A549 (cell line): Measurements from ENCODE around the gene RAB3GAP2. TPM values are rescaled to one million over a fixed set of nuclear protein-coding genes. Genes with fewer than 3 reads are reported as not detected.
A peak's percentile ranks its signal among the peaks of the same experiment; 100 is the strongest.

ENCODE experiments used
- ATAC-seq, 2 experiments: fragments of 200-7000 bp in 1 of 2; fragments of >200 bp in 1 of 2; cut with Nextera tagmentation in 1 of 2; cut with Tn5 transposase in 1 of 2; 3 replicates each; pipeline versions ENCODE4 v1.8.0 to v1.9.1; 2018 to 2020; ENCODE audit warnings: mild to moderate bottlenecking in 1 of 2, moderate library complexity in 1 of 2
- CTCF ChIA-PET: fragments of 300-600 bp; sonication (Branson Sonifier 250); formaldehyde crosslinking; extraction: SDS; loops from one replicate; lab custom pipeline; 2021; ENCODE audit warnings: antibody characterized with exemption, inconsistent platforms; lab: Yijun Ruan, JAX
- POLR2A ChIA-PET: fragments of 350-600 bp; formaldehyde crosslinking; extraction: SDS; loops from one replicate; lab custom pipeline; 2021; ENCODE audit warnings: antibody characterized with exemption, inconsistent platforms; lab: Yijun Ruan, JAX
- DNase-seq, 2 experiments: peaks; one replicate each; pipeline versions ENCODE4 v3.0.0 to v3.0.0-alpha.2; 2011 to 2016; ENCODE audit warnings: low read depth in 1 of 2, low spot score in 1 of 2
- FAIRE-seq: peaks from 2 replicates; lab custom pipeline; 2011; peaks lifted over from hg19 to GRCh38; lab: Jason Lieb, UNC
- H3K27ac ChIP-seq, 2 experiments: fragments of >200 bp; sonication (Bioruptor Twin); formaldehyde crosslinking; 3 replicates each; pipeline ENCODE4 v1.5.1; 2016 to 2017
- H3K4me1 ChIP-seq: fragments of >200 bp; sonication (Bioruptor Twin); formaldehyde crosslinking; 3 replicates; pipeline ENCODE4 v1.6.1; 2016
- H3K4me2 ChIP-seq: fragments of >200 bp; sonication (Bioruptor Twin); formaldehyde crosslinking; 3 replicates; pipeline ENCODE4 v1.6.1; 2016
- H3K4me3 ChIP-seq: fragments of >200 bp; sonication (Bioruptor Twin); formaldehyde crosslinking; 3 replicates; pipeline ENCODE4 v1.5.1; 2016
- H3K9me3 ChIP-seq: fragments of >200 bp; sonication (Bioruptor Twin); formaldehyde crosslinking; 3 replicates; pipeline ENCODE4 v1.6.1; 2016
- ATOH8 ChIP-seq: fragments of 250-450 bp; sonication (Bioruptor Pico); IDR thresholded peaks from 2 replicates; pipeline ENCODE4 v1.5.0; 2020; ENCODE audit warnings: low read depth, mild to moderate bottlenecking, moderate library complexity
- BHLHE40 ChIP-seq: IDR thresholded peaks from 2 replicates; pipeline ENCODE4 v1.6.1; 2012; ENCODE audit warnings: low read depth, low read length, inconsistent platforms
- CBX2 ChIP-seq: fragments of 200-600 bp; sonication (generic); IDR thresholded peaks from 2 replicates; pipeline ENCODE4 v1.6.1; 2016; ENCODE audit warnings: low read depth, mild to moderate bottlenecking, borderline replicate concordance
- CBX8 ChIP-seq: fragments of 200-600 bp; sonication (generic); IDR thresholded peaks from 2 replicates; pipeline ENCODE4 v1.6.1; 2016
- CEBPB ChIP-seq, 2 experiments: fragments of >200 bp in 1 of 2; sonication (Bioruptor Twin) in 1 of 2; formaldehyde crosslinking in 1 of 2; IDR thresholded peaks; 2 replicates each; pipeline ENCODE4 v1.6.1; 2012 to 2016
- CTCF ChIP-seq: fragments of >200 bp; sonication (Bioruptor Twin); formaldehyde crosslinking; IDR thresholded peaks from 3 replicates; pipeline ENCODE4 v1.5.1; 2016
- ESRRA ChIP-seq: fragments of 150-350 bp; IDR thresholded peaks from 2 replicates; pipeline ENCODE4 v1.6.1; 2014; ENCODE audit warnings: mild to moderate bottlenecking, low read length, borderline replicate concordance
- FOXS1 ChIP-seq: fragments of 250-450 bp; sonication (Bioruptor Pico); IDR thresholded peaks from 2 replicates; pipeline ENCODE4 v1.5.0; 2020; ENCODE audit warnings: mild to moderate bottlenecking, moderate library complexity
- HDAC2 ChIP-seq: fragments of 200-600 bp; sonication (generic); IDR thresholded peaks from 2 replicates; pipeline ENCODE4 v1.6.1; 2016
- HES2 ChIP-seq: fragments of >200 bp; sonication (Bioruptor Twin); formaldehyde crosslinking; IDR thresholded peaks from 2 replicates; pipeline ENCODE4 v1.6.1; 2016
- HOXA7 ChIP-seq: fragments of 250-450 bp; sonication (Bioruptor Pico); IDR thresholded peaks from 2 replicates; pipeline ENCODE4 v1.5.0; 2020; ENCODE audit warnings: mild to moderate bottlenecking, moderate library complexity
- KDM1A ChIP-seq: fragments of 200-600 bp; sonication (generic); IDR thresholded peaks from 2 replicates; pipeline ENCODE4 v1.6.1; 2016; ENCODE audit warnings: low read depth, mild to moderate bottlenecking
- MAX ChIP-seq: IDR thresholded peaks from 2 replicates; pipeline ENCODE4 v1.6.1; 2012
- NFE2L2 ChIP-seq: fragments of 150-350 bp; conservative IDR thresholded peaks from 2 replicates; pipeline ENCODE4 v1.6.1; 2014; ENCODE audit warnings: low read length
- NPAS2 ChIP-seq: fragments of 250-450 bp; sonication (Bioruptor Pico); IDR thresholded peaks from 2 replicates; pipeline ENCODE4 v1.8.0; 2022; ENCODE audit warnings: mild to moderate bottlenecking, moderate library complexity, borderline replicate concordance
- NR3C1 ChIP-seq: fragments of >200 bp; sonication (Bioruptor Twin); formaldehyde crosslinking; IDR thresholded peaks from 3 replicates; pipeline ENCODE4 v1.6.1; 2017
- PHF8 ChIP-seq: fragments of 200-600 bp; sonication (generic); IDR thresholded peaks from 2 replicates; pipeline ENCODE4 v1.6.1; 2016; ENCODE audit warnings: low read depth, mild to moderate bottlenecking, antibody characterized with exemption, moderate library complexity, borderline replicate concordance
- RAD21 ChIP-seq, 2 experiments: fragments of >200 bp in 1 of 2; sonication (Bioruptor Twin) in 1 of 2; formaldehyde crosslinking in 1 of 2; IDR thresholded peaks in 1 of 2; conservative IDR thresholded peaks in 1 of 2; 2 replicates in 1 of 2; 3 replicates in 1 of 2; pipeline ENCODE4 v1.6.1; 2012 to 2018; ENCODE audit warnings: inconsistent platforms in 1 of 2
- RARB ChIP-seq: fragments of 250-450 bp; sonication (Bioruptor Pico); IDR thresholded peaks from 2 replicates; pipeline ENCODE4 v1.8.0; 2021; ENCODE audit warnings: mild to moderate bottlenecking, moderate library complexity
- RFX5 ChIP-seq: fragments of 450-650 bp; IDR thresholded peaks from 2 replicates; pipeline ENCODE4 v1.7.1; 2014; ENCODE audit warnings: antibody characterized with exemption, mild to moderate bottlenecking, moderate library complexity
- RNF2 ChIP-seq: fragments of 200-600 bp; sonication (generic); IDR thresholded peaks from 2 replicates; pipeline ENCODE4 v1.6.1; 2016; ENCODE audit warnings: low read depth, mild to moderate bottlenecking, antibody characterized with exemption, moderate library complexity, borderline replicate concordance
- SREBF2 ChIP-seq: fragments of 450-650 bp; IDR thresholded peaks from 2 replicates; pipeline ENCODE4 v1.6.1; 2014; ENCODE audit warnings: mild to moderate bottlenecking, moderate library complexity
- ZFP36 ChIP-seq: fragments of 450-650 bp; IDR thresholded peaks from 2 replicates; pipeline ENCODE4 v1.6.1; 2014; ENCODE audit warnings: borderline replicate concordance; ENCODE audit not compliant: partially characterized antibody
- ZNF302 ChIP-seq: fragments of 250-450 bp; sonication (Bioruptor Pico); IDR thresholded peaks from 2 replicates; pipeline ENCODE4 v1.9.0; 2021; ENCODE audit warnings: inconsistent platforms, mild to moderate bottlenecking, moderate library complexity
- ZSCAN20 ChIP-seq: fragments of 250-450 bp; sonication (Bioruptor Pico); IDR thresholded peaks from 2 replicates; pipeline ENCODE4 v1.8.0; 2022; ENCODE audit warnings: mild to moderate bottlenecking, moderate library complexity
- WGBS: methylation state at CpG from one replicate; pipeline ENCODE4 v1.1.6; 2017; ENCODE audit errors: missing lambda C conversion rate; 5-methylcytosine and 5-hydroxymethylcytosine counted together
- polyA plus RNA-seq, 4 experiments: library from polyadenylated mRNA; depleted of rRNA in 3 of 4; stranded (reverse); fragments of >200 nt; fragmentation: RNase III in 1 of 4; extraction: RNeasy Plus Mini Kit Qiagen cat#74134 plus additional on column Dnase treatment in 1 of 4; gene quantifications; 2 replicates in 3 of 4; 3 replicates in 1 of 4; pipeline ENCODE4 v1.2.3, GENCODE V29; 2011 to 2017

Gene RAB3GAP2
- polyA plus RNA-seq, 2 of the 4 experiments (the other 2 are of a cell fraction), result 14.1 to 42.8 TPM

GRCh38 chr1:220129479-220130210, 142.6 kb downstream of the RAB3GAP2 start:
- no peak for ATAC-seq
- Histone ChIP-seq H3K4me1 (no peaks in the 10 kb centered on the region), H3K4me2 (no peak overlapping the region), H3K9me3 (no peaks in the 10 kb centered on the region), H3K4me3 (no peak overlapping the region), H3K27ac (no peak overlapping the region)
- FAIRE-seq, result no peak
- no peak for DNase-seq
- CTCF ChIA-PET, result interaction anchor here (0.6 kb wide), 1 partner anchor 17 kb away, joined by 5 read pairs; no protein-coding TSS in a partner anchor
- TF ChIP-seq NPAS2 (CRISPR knock-in tag) (no peak), MAX (no peak), NR3C1 (no peak)
- POLR2A ChIA-PET, result no interaction called here

- FAIRE-seq (no peak), DNase-seq (no peak), ATAC-seq (no peak)
- Histone ChIP-seq H3K4me1 (peaks cover 3% of the 10 kb centered on the region; the same call in 1 of the 3 replicates), H3K9me3 (no peaks in the 10 kb centered on the region), H3K27ac (no peak overlapping the region), H3K4me3 (no peak overlapping the region), H3K4me2 (no peak overlapping the region)
- TF ChIP-seq CBX8 (no peak), CTCF (no peak), KDM1A (no peak), NR3C1 (no peak), NFE2L2 (no peak), ZNF302 (CRISPR knock-in tag) (no peak), FOXS1 (CRISPR knock-in tag) (no peak), PHF8 (no peak), SREBF2 (no peak), RARB (CRISPR knock-in tag) (no peak), NPAS2 (CRISPR knock-in tag) (no peak), CEBPB (IDR thresholded peaks at IDR 0.05) (no peak), BHLHE40 (no peak), ESRRA (no peak), RNF2 (no peak)
- 90% methylated on average over 3 of the region's 3 CpGs for WGBS
- ChIA-PET CTCF (no interaction called here), POLR2A (no interaction called here)
These were observed 145.2 kb downstream of the RAB3GAP2 start for GRCh38 chr1:220127076-220127475.

- H3K4me2 ChIP-seq, result no peak overlapping the region
- WGBS, result 41% methylated on average over 1 of the region's 1 CpG
These were observed 147.7 kb downstream of the RAB3GAP2 start for GRCh38 chr1:220124542-220124941.

GRCh38 chr1:220123889-220124288, 148.4 kb downstream of the RAB3GAP2 start:
- peak in 1 of 2 experiments; percentile 79; a peak in 3 of 6 replicates for ATAC-seq
- H3K4me1 ChIP-seq, result peaks cover 7% of the 10 kb centered on the region; the same call in 1 of the 3 replicates
- TF ChIP-seq ZSCAN20 (CRISPR knock-in tag) (no peak), ZNF302 (CRISPR knock-in tag) (no peak), NPAS2 (CRISPR knock-in tag) (no peak), HOXA7 (CRISPR knock-in tag) (no peak), HES2 (no peak), RAD21 (conservative IDR thresholded peaks at IDR 0.05 in 1 of 2, IDR thresholded peaks at IDR 0.05 in 1 of 2) (peak in 1 of 2 experiments; percentile 18; a peak in 1 of 5 replicates), RFX5 (no peak), CTCF (peak; percentile 47), SREBF2 (no peak), ATOH8 (CRISPR knock-in tag) (no peak), HDAC2 (no peak), CEBPB (IDR thresholded peaks at IDR 0.05) (no peak), RARB (CRISPR knock-in tag) (no peak), KDM1A (no peak), ZFP36 (no peak)

More at GRCh38 chr1:220124542-220124941, 147.7 kb downstream of the RAB3GAP2 start:
- TF ChIP-seq CBX2, result no peak
- ChIA-PET CTCF (interaction anchor here (1.0 to 1.5 kb wide), 5 partner anchors 9 to 35 kb away, joined by 3 read pairs; partner anchors contain the start of gene BPNT1), POLR2A (no interaction called here)
- FAIRE-seq (no peak), DNase-seq (no peak), ATAC-seq (no peak)
- H3K4me3 ChIP-seq, result no peak overlapping the region
- no peak overlapping the region for H3K27ac ChIP-seq
- no peaks in the 10 kb centered on the region for H3K9me3 ChIP-seq
- peaks cover 7% of the 10 kb centered on the region; the same call in 1 of the 3 replicates for H3K4me1 ChIP-seq

More at GRCh38 chr1:220123889-220124288, 148.4 kb downstream of the RAB3GAP2 start:
- Histone ChIP-seq H3K27ac (no peak overlapping the region), H3K9me3 (no peaks in the 10 kb centered on the region), H3K4me3 (no peak overlapping the region), H3K4me2 (no peak overlapping the region)
- peak; percentile 30 to 38 for DNase-seq
- ChIA-PET POLR2A (no interaction called here), CTCF (interaction anchor here (1.0 to 1.5 kb wide), 5 partner anchors 8 to 34 kb away, joined by 3 read pairs; partner anchors contain the start of gene BPNT1)
- FAIRE-seq, result no peak
